Thyroid gland (tissue), 4 donors: Measurements from ENCODE around the gene IFNGR2. TPM values are rescaled to one million over a fixed set of nuclear protein-coding genes. Genes with fewer than 3 reads are reported as not detected.

Source experiments
- DNase-seq, 2 donors: peaks; one replicate each; pipeline ENCODE4 v3.0.0-alpha.2; 2019
- H3K27ac ChIP-seq, 3 donors: fragments of 200-600 bp; sonication (generic); 1 replicate in 2 of 3; 2 replicates in 1 of 3; pipeline ENCODE4 v1.5.1; 2016 to 2019; ENCODE audit warnings: mild to moderate bottlenecking in 1 of 3, moderate library complexity in 1 of 3
- H3K27me3 ChIP-seq: fragments of 200-600 bp; sonication (generic); one replicate; pipeline ENCODE4 v1.5.1; 2019
- H3K36me3 ChIP-seq, 2 donors: fragments of 200-600 bp; sonication (generic); one replicate each; pipeline ENCODE4 v1.5.1; 2016 to 2019
- H3K4me1 ChIP-seq, 2 donors: fragments of 200-600 bp; sonication (generic); one replicate each; pipeline ENCODE4 v1.5.1; 2017 to 2019
- H3K4me3 ChIP-seq, 3 donors: fragments of 200-600 bp; sonication (generic); replicated peaks in 1 of 3; 1 replicate in 2 of 3; 2 replicates in 1 of 3; pipeline ENCODE4 v1.5.1; 2016; ENCODE audit warnings: mild to moderate bottlenecking in 1 of 3
- H3K9me3 ChIP-seq: fragments of 200-600 bp; sonication (generic); one replicate; pipeline ENCODE4 v1.5.1; 2017
- POLR2A ChIP-seq, 2 donors: fragments of 450-650 bp; IDR thresholded peaks; one replicate each; pipeline ENCODE4 v1.6.1; 2017; ENCODE audit warnings: antibody characterized with exemption in 2 of 2, mild to moderate bottlenecking in 2 of 2, moderate library complexity in 1 of 2
- WGBS, 2 donors: methylation state at CpG; one replicate each; pipeline ENCODE4 v1.1.5; 2017; 5-methylcytosine and 5-hydroxymethylcytosine counted together
- intact Hi-C: fragments of 100-400 bp; cut with DNase I; formaldehyde crosslinking; loops from one replicate; pipeline ENCODE4 v1.15.1; 2023
- total RNA-seq, 4 donors: library from RNA; depleted of rRNA; stranded (reverse); fragments of >200 nt; gene quantifications; one replicate each; pipeline ENCODE4 v1.2.3, GENCODE V29; 2016
- TF ChIP-seq, protein P1 (sequence below), 6 experiments: fragments of 200-600 bp in 3 of 6; fragments of 450-650 bp in 3 of 6; sonication (generic) in 3 of 6; IDR thresholded peaks; one replicate each; pipeline ENCODE4 v1.5.1; 2016 to 2019; ENCODE audit warnings: antibody characterized with exemption in 6 of 6, mild to moderate bottlenecking in 2 of 6, inconsistent platforms in 1 of 6, moderate library complexity in 1 of 6

Gene IFNGR2
- total RNA-seq, 4 donors from 2014 or later = 64.9 to 100 (median 79.0) TPM

GRCh38 chr21:33371366-33371765 is 31.8 kb upstream of the IFNGR2 start:
- no peak for DNase-seq

GRCh38 chr21:33372582-33372981 is 30.6 kb upstream of the IFNGR2 start:
- Histone ChIP-seq H3K9me3 (no peaks in the 10 kb centered on the region), H3K4me1 (peaks cover 0 to 5% of the 10 kb centered on the region in 2 donors), H3K27me3 (no peaks in the 10 kb centered on the region), H3K36me3 (no peaks in the 10 kb centered on the region), H3K4me3 (no peak overlapping the region), H3K27ac (no peak overlapping the region)
- no peak for DNase-seq
- TF ChIP-seq, protein P1, sequence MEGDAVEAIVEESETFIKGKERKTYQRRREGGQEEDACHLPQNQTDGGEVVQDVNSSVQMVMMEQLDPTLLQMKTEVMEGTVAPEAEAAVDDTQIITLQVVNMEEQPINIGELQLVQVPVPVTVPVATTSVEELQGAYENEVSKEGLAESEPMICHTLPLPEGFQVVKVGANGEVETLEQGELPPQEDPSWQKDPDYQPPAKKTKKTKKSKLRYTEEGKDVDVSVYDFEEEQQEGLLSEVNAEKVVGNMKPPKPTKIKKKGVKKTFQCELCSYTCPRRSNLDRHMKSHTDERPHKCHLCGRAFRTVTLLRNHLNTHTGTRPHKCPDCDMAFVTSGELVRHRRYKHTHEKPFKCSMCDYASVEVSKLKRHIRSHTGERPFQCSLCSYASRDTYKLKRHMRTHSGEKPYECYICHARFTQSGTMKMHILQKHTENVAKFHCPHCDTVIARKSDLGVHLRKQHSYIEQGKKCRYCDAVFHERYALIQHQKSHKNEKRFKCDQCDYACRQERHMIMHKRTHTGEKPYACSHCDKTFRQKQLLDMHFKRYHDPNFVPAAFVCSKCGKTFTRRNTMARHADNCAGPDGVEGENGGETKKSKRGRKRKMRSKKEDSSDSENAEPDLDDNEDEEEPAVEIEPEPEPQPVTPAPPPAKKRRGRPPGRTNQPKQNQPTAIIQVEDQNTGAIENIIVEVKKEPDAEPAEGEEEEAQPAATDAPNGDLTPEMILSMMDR (IDR thresholded peaks at IDR 0.05) = no peak
- TF ChIP-seq POLR2A (IDR thresholded peaks at IDR 0.05) = no peak
- intact Hi-C loops = no loop called here
- WGBS, 2 donors = 91 to 96% methylated on average over 12 of the region's 12 CpGs

More at GRCh38 chr21:33371366-33371765, 31.8 kb upstream of the IFNGR2 start:
- Histone ChIP-seq H3K9me3 (no peaks in the 10 kb centered on the region), H3K36me3 (no peaks in the 10 kb centered on the region), H3K27ac (no peak overlapping the region), H3K4me1 (peaks cover 0 to 5% of the 10 kb centered on the region in 2 donors), H3K4me3 (no peak overlapping the region), H3K27me3 (no peaks in the 10 kb centered on the region)
- 90 to 94% methylated on average over 3 of the region's 3 CpGs for WGBS, 2 donors
- intact Hi-C loops = no loop called here
- TF ChIP-seq, protein P1 (IDR thresholded peaks at IDR 0.05) = no peak

DNA sequence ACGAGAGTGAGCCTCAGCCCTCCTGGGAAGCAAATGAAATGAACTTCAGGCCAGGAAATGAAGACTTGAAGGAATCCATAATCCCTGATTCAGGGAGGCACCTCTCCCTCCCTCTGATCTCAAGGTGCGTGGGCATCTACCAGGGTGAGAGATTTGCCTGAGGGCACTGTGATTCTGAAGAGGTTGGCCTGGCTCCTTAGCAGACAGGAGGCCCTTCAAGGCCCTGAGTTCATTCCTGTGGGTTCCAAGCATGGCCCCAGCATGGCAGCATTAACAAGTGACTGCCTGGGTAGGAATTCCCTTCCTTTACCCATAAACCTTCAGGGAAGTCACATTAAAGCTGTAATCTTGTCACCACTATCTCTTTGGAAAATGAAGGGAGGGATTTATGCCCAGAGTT is 29.8 kb upstream of the IFNGR2 start:
- 68 to 73% methylated on average over 2 of the region's 2 CpGs for WGBS, 2 donors
- H3K4me1 ChIP-seq = peaks cover 0 to 5% of the 10 kb centered on the region in 2 donors
- TF ChIP-seq POLR2A (IDR thresholded peaks at IDR 0.05) = no peak
- TF ChIP-seq, protein P1 (IDR thresholded peaks at IDR 0.05) = no peak
- H3K36me3 ChIP-seq = no peaks in the 10 kb centered on the region
- H3K9me3 ChIP-seq = no peaks in the 10 kb centered on the region
- intact Hi-C loops = no loop called here
- H3K27ac ChIP-seq = no peak overlapping the region
- H3K4me3 ChIP-seq = no peak overlapping the region
- DNase-seq = no peak
- no peaks in the 10 kb centered on the region for H3K27me3 ChIP-seq

GRCh38 chr21:33374080-33374449 is 29.1 kb upstream of the IFNGR2 start:
- WGBS, 2 donors = 74 to 79% methylated on average over 2 of the region's 2 CpGs
- TF ChIP-seq, protein P1 (IDR thresholded peaks at IDR 0.05) = no peak
- no peak for TF ChIP-seq POLR2A (IDR thresholded peaks at IDR 0.05)
- peaks cover 0 to 5% of the 10 kb centered on the region in 2 donors for H3K4me1 ChIP-seq
- no peak overlapping the region for H3K4me3 ChIP-seq
- no peak overlapping the region for H3K27ac ChIP-seq
- H3K9me3 ChIP-seq = no peaks in the 10 kb centered on the region
- intact Hi-C loops = no loop called here
- no peaks in the 10 kb centered on the region for H3K36me3 ChIP-seq
- DNase-seq = no peak
- H3K27me3 ChIP-seq = no peaks in the 10 kb centered on the region

GRCh38 chr21:33374450-33375096 is 28.6 kb upstream of the IFNGR2 start:
- H3K27ac ChIP-seq = no peak overlapping the region
- peaks cover 0 to 5% of the 10 kb centered on the region in 2 donors for H3K4me1 ChIP-seq
- H3K4me3 ChIP-seq = no peak overlapping the region
- peak; percentile 42 to 57 for DNase-seq
- WGBS, 2 donors = 35 to 42% methylated on average over 4 of the region's 4 CpGs
- H3K9me3 ChIP-seq = no peaks in the 10 kb centered on the region
- no peak for TF ChIP-seq POLR2A (IDR thresholded peaks at IDR 0.05)
- TF ChIP-seq, protein P1 (IDR thresholded peaks at IDR 0.05) = peak in 5 of 6 experiments; percentile 23 to 58 (median 55)
- no peaks in the 10 kb centered on the region for H3K27me3 ChIP-seq
- H3K36me3 ChIP-seq = no peaks in the 10 kb centered on the region
- intact Hi-C loops = no loop called here
